Right atrium auricular region (tissue), 2 donors: Measurements from ENCODE around the gene MED22. TPM values are rescaled to one million over a fixed set of nuclear protein-coding genes. Genes with fewer than 3 reads are reported as not detected.

Source experiments
- DNase-seq: peaks from one replicate; pipeline ENCODE4 v3.0.0-alpha.2; 2019; ENCODE audit warnings: low spot score
- H3K27ac ChIP-seq, 2 donors: fragments of 200-600 bp; sonication (generic); 1 replicate in 1 of 2; 2 replicates in 1 of 2; pipeline ENCODE4 v1.5.1; 2016 to 2019
- H3K27me3 ChIP-seq, 2 donors: fragments of 200-600 bp; sonication (generic); one replicate each; pipeline versions ENCODE4 v1.5.1 to v1.6.0; 2017 to 2019
- H3K36me3 ChIP-seq: fragments of 200-600 bp; sonication (generic); one replicate; pipeline ENCODE4 v1.5.1; 2016
- H3K4me1 ChIP-seq, 2 donors: fragments of 200-600 bp; sonication (generic); one replicate each; pipeline versions ENCODE4 v1.5.1 to v1.6.0; 2017 to 2019
- H3K4me3 ChIP-seq, 2 donors: fragments of 200-600 bp; sonication (generic); 1 replicate in 1 of 2; 2 replicates in 1 of 2; pipeline ENCODE4 v1.5.1; 2017 to 2019; ENCODE audit warnings: mild to moderate bottlenecking in 1 of 2, moderate library complexity in 1 of 2
- H3K9me3 ChIP-seq, 2 donors: fragments of 200-600 bp; sonication (generic); one replicate each; pipeline ENCODE4 v1.5.1; 2019
- CTCF ChIP-seq, 2 donors: fragments of 200-600 bp; sonication (generic); IDR thresholded peaks; one replicate each; pipeline ENCODE4 v1.5.1; 2019; ENCODE audit warnings: antibody characterized with exemption in 2 of 2
- total RNA-seq, 2 donors: library from RNA; depleted of rRNA; stranded (reverse); fragments of >200 nt; gene quantifications; one replicate each; pipeline ENCODE4 v1.1.0, GENCODE V29; 2016

The MED22 gene
- total RNA-seq, 2 donors from 2014 or later: 15.1 to 24.6 TPM

DNA sequence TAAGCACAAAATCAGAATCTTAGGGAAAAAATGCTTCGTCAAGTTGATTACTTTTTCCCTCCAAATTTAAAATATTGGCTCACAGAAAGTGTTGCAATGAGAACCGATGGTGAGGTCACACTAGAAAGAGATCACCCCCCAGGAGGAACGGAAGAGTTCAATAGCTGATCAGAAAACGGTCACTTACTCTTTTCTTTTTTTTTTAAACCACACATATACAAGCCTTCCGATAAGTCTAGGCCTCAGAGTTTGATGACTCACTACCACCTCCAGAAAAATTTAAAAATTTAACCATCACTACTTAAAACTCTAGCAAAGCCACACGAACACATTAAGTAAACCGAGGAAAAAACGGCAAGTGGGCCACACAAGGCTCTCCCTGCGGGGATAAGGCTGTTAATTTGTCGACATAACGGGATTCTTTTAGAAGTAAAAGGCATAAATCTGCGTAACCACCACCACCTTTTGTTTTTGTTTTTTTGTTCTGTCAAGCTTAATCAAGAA, 26.7 kb upstream of the MED22 start:
- TF ChIP-seq CTCF (IDR thresholded peaks at IDR 0.05): no peak
- Histone ChIP-seq H3K27me3 (no peaks in the 10 kb centered on the region), H3K27ac (peak overlapping the region; percentile 92)

GRCh38 chr9:133372144-133372543, 24.2 kb upstream of the MED22 start:
- Histone ChIP-seq H3K9me3 (no peaks in the 10 kb centered on the region), H3K27me3 (no peaks in the 10 kb centered on the region), H3K36me3 (peaks cover 10% of the 10 kb centered on the region), H3K27ac (no peak overlapping the region), H3K4me3 (no peak overlapping the region), H3K4me1 (peaks cover 0 to 78% of the 10 kb centered on the region in 2 donors)
- DNase-seq: no peak
- TF ChIP-seq CTCF (IDR thresholded peaks at IDR 0.05): no peak

More for the DNA sequence above, 26.7 kb upstream of the MED22 start:
- Histone ChIP-seq H3K4me3 (peak overlapping the region; percentile 98 to 99), H3K36me3 (peaks cover 8% of the 10 kb centered on the region), H3K4me1 (peaks cover 0 to 56% of the 10 kb centered on the region in 2 donors), H3K9me3 (no peaks in the 10 kb centered on the region)
- no peak for DNase-seq

DNA sequence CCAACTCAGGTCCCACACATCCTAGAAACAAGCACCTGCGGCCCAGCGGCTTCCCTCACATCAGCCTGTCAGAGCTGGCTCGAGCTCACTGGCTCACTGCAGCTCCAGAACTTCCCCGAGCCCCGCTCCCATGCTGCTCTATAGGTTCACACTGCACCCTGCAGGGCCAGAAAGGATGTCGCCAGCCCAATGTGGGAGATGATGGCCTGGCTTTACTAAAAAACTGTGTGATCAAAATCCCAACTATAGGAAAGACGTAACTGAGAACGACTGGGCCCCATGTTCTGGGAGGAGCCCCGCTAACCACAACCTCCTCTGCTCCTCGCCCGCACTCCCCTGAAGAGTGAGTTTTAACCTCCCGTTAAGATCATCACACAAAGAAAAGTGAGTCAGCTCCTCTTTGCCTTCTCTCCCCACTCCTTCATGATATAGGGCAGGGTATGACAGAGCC, 23.4 kb upstream of the MED22 start:
- no peak for TF ChIP-seq CTCF (IDR thresholded peaks at IDR 0.05)
- H3K9me3 ChIP-seq: no peaks in the 10 kb centered on the region
- no peak overlapping the region for H3K27ac ChIP-seq
- DNase-seq: no peak
- no peak overlapping the region for H3K4me3 ChIP-seq
- H3K36me3 ChIP-seq: peaks cover 19% of the 10 kb centered on the region
- peaks cover 0 to 71% of the 10 kb centered on the region in 2 donors for H3K4me1 ChIP-seq
- no peaks in the 10 kb centered on the region for H3K27me3 ChIP-seq

GRCh38 chr9:133370685-133371084, 22.8 kb upstream of the MED22 start:
- Histone ChIP-seq H3K9me3 (no peaks in the 10 kb centered on the region), H3K4me1 (peaks cover 0 to 71% of the 10 kb centered on the region in 2 donors), H3K27me3 (no peaks in the 10 kb centered on the region), H3K36me3 (peaks cover 25% of the 10 kb centered on the region), H3K27ac (no peak overlapping the region), H3K4me3 (no peak overlapping the region)
- DNase-seq: no peak
- TF ChIP-seq CTCF (IDR thresholded peaks at IDR 0.05): no peak

DNA sequence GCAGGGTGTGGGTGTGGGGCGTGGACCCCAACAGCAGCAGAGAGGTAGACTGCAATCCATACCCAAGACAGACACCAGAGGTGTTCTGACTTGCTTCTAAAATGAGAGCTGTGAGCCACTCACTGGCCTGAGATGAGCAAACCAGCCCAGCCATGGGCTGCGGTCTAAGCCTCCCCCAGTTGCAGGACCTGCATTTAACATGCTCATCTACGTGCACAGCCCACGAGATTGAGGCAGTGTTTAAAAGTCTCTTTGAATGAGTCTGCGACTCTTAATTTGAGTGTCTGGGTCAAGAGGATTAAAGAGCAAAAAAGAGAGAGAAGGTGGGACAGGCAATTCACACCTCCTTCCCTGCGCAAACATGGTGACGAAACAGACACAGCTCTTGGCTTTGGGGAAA, 22.0 kb upstream of the MED22 start:
- no peak for TF ChIP-seq CTCF (IDR thresholded peaks at IDR 0.05)
- Histone ChIP-seq H3K4me3 (no peak overlapping the region), H3K36me3 (peaks cover 32% of the 10 kb centered on the region), H3K4me1 (peaks cover 0 to 71% of the 10 kb centered on the region in 2 donors), H3K27ac (no peak overlapping the region), H3K9me3 (no peaks in the 10 kb centered on the region), H3K27me3 (no peaks in the 10 kb centered on the region)
- DNase-seq: no peak

- no peak overlapping the region for H3K27ac ChIP-seq
- H3K36me3 ChIP-seq: peaks cover 36% of the 10 kb centered on the region
Measured at GRCh38 chr9:133369422-133369821, 21.5 kb upstream of the MED22 start.

More at GRCh38 chr9:133369422-133369821, 21.5 kb upstream of the MED22 start:
- no peak for TF ChIP-seq CTCF (IDR thresholded peaks at IDR 0.05)
- H3K4me3 ChIP-seq: no peak overlapping the region
- H3K27me3 ChIP-seq: no peaks in the 10 kb centered on the region
- peaks cover 0 to 66% of the 10 kb centered on the region in 2 donors for H3K4me1 ChIP-seq
- no peak for DNase-seq
- no peaks in the 10 kb centered on the region for H3K9me3 ChIP-seq
